Subcutaneous adipose tissue (tissue), 4 donors: Measurements from ENCODE around the gene FABP6. TPM values are rescaled to one million over a fixed set of nuclear protein-coding genes. Genes with fewer than 3 reads are reported as not detected.

Source experiments
- CTCF ChIP-seq: fragments of 450-650 bp; IDR thresholded peaks from one replicate; pipeline ENCODE4 v1.5.1; 2016; ENCODE audit warnings: low read depth, mild to moderate bottlenecking, control low read depth, antibody characterized with exemption, moderate library complexity
- total RNA-seq, 4 donors: library from RNA; depleted of rRNA; stranded (reverse); fragments of >200 nt; gene quantifications; one replicate each; pipeline ENCODE4 v1.1.0, GENCODE V29; 2016

The FABP6 gene
- total RNA-seq, 4 donors from 2014 or later, result not detected

GRCh38 chr5:160188141-160189015 lies 40.9 kb upstream of the FABP6 start:
- no peak for TF ChIP-seq CTCF

- no peak for TF ChIP-seq CTCF
Measured at GRCh38 chr5:160192424-160192823, 36.9 kb upstream of the FABP6 start.

GRCh38 chr5:160197341-160198144 lies 31.8 kb upstream of the FABP6 start:
- TF ChIP-seq CTCF, result no peak

- TF ChIP-seq CTCF, result no peak
Measured at GRCh38 chr5:160198146-160198545, 31.2 kb upstream of the FABP6 start.

- no peak for TF ChIP-seq CTCF
Measured at GRCh38 chr5:160198841-160199409, 30.4 kb upstream of the FABP6 start.

- TF ChIP-seq CTCF, result no peak
Measured at GRCh38 chr5:160199410-160199911, 29.8 kb upstream of the FABP6 start.

- no peak for TF ChIP-seq CTCF
Measured at GRCh38 chr5:160207061-160207460, 22.2 kb upstream of the FABP6 start.
